GM10847 (cell line): ENCODE results near the gene LIM2.

Experiments
- POLR2A ChIP-seq: IDR thresholded peaks from 2 replicates; pipeline ENCODE4 v1.6.1; 2011; ENCODE audit not compliant: insufficient read length; ENCODE audit errors: extremely low read depth

The LIM2 gene

DNA sequence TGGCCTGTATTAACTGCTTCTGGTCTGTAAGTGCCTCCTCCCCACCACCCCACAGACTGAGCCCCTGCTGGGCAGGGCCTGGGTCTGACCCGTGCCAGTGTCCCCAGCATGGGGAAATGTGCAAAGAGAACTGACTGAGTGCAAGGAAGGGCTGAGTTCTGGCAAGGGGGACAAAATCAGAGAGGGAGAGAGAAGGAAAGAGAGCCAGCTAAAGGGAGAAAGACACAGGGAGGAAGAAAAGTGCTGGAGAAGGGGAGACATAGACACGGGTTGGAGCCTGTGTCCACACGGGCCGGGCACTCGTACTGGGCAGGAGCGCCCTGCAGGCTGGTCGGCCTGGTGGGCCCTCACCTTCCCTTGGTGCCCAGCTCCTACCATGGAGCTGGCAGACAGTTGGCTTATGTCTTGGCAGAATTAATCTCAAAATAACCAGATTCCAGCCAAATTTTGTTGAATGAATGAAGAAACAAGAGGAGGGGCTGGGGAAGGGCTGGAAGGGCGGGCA is 16.5 kb downstream of the LIM2 start:
- TF ChIP-seq POLR2A, result no peak

DNA sequence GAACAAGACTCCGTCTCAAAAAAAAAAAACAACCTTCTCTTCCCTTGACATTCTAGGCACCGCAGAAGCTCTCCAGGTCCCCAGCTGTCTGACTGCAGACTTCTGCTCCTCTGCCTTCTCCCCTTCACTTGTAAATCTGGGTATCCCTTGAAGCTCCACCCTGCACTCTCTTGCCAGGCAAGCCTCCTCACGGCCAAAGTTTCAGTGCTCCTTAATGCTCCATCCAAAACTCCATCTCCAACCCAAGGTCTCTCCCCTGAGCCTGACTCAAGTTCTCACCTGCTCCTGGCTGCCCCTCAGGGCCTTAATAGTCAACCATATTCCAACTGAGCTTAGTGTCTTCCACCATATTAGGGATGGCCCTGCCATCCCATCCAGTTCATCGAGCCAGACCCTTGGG is 17.5 kb downstream of the LIM2 start:
- TF ChIP-seq POLR2A, result no peak

DNA sequence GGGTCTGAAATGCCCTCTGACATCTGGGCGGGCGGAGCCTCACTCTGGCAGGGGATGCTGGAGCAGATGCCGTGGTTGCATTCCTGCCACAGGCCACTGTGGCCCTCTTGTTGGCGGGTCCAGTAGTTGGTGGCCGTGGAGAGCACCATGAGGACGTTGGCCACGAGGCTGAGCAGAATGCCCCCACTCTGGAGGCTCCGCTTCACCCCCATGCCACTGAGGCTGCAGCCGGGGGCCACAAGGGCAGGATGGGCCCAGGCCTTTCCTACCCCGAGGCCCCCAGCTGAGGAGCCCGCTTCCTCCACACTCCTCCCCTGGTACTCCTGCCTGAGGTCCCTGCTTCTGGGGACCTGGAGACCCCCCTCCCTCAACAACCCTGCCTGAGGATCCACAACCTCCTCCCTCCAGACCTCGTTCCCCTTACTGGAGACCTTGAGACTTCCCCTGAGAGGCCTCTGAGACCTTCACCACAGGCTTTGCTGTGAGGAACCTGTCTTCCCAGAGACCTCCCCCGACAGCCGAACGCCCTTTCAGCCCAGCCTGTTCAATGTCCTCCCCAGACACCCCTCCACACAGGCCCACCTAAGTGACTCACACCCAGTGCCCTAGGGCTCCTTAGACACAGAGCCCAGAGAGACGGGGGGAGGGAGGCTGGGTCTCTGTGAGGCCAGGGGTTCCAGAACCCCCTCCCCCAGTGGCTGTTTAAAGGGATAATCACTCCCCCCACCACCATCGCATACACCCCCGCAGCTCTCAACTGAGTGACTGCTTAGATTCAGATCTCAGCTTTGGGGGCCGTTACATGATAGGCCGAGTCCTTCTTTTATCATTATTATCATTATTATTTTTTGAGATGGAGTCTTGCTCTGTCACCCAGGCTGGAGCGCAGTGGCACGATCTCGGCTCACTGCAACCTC is 19.1 kb downstream of the LIM2 start, which contains the start of gene CLDND2:
TSS of gene CLDND2 (minus strand) at position 638 of the 917 bp plus-strand sequence. CDS start at position 212, 426 bp downstream.
- TF ChIP-seq POLR2A, result no peak

DNA sequence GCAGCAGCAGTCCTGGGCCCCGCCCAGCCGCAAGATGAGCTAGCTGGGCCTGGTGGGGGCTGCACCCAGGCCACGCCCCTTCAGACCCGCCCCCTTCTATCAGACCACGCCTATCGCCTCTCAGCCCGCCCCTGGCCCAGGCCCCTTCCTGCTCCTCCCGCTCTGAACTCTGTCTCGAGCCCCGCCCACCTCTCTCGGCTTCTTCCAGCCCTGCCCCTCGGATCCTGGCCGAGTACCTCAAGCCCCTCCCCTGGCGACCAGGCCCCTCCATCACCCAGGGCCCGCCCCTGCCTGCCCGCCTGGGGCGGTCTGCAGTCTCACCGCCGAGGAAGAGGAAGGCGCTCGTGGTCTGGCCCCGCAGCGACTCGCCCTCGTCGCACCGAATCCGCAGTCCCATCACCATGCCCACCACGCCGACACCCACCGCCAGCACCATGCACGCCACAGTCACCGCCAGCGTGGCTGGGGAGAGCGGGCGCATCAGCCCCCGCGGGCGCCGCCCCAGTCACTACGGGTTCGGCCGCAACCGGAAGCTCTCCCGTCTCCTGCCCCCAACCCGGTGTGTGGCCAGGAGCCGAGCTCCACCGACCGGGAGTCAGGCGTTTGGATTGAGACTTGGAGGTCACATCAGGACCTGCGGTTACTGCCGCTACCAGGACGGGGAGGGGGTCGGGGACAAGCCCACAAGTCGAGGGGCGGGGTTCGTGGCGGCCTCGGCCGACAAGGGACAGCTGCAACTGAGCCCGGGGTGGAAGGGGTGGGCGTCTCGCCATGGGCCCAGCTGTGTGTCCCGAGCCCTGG is 20.0 kb downstream of the LIM2 start:
- peak; percentile 67 for TF ChIP-seq POLR2A

DNA sequence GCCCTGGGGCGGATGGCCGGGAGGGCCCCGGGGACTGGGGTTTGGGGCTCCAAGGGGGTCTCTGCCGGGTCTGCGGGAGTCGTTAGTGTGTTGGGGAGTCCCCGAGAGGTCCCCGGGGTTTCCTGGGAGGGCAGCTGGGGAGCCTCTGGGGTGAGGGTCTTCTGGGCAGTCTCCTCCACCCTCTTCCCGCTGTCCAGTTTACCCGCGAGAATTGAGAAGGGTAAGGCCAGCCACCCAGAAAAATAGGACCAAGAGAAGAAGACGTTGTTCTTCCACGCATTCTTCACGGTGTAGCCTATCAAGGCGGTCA is 20.6 kb downstream of the LIM2 start:
- TF ChIP-seq POLR2A, result no peak

DNA sequence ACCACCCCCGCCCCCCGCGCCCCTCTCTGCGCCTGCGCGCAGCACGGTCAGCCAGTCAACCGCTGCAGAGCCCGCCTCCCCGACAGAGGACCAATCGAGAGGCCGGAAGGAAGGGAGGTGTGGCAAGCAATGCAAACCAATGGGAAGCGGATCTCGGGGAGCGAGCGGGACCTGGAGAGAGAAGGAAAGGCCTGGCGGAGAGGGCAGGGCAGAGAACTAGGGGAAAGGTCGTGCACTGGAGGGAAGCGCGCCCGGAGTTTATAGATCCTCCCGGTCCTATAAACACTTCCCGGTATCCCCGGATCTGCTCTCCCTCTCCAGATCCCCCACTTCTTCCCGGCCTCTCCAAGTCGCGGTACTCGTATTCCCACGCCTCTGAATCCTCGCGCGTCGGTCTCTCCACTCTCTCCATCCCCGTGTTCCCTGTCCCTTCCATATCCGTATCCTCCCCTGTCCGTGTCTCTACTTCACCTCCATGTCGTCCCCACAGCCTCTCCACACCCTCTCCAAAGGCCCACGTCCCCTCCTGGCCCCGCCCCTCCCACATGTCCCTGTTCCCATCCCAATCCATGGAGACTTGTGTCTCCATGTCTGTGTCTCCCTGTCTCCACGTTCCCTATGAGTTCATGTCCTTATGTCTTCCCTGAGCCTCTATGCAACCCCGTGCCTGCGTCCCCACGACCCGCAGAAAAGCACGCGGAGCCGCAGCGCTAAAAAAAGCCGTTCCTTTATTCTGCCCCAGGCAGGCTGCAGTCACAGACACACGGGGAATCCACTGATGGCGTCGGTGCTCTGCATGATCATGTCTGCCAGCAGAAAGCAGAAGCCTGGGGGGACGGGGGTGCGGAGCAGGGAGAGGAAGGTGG is 21.2 kb downstream of the LIM2 start:
- TF ChIP-seq POLR2A, result peak; percentile 39

DNA sequence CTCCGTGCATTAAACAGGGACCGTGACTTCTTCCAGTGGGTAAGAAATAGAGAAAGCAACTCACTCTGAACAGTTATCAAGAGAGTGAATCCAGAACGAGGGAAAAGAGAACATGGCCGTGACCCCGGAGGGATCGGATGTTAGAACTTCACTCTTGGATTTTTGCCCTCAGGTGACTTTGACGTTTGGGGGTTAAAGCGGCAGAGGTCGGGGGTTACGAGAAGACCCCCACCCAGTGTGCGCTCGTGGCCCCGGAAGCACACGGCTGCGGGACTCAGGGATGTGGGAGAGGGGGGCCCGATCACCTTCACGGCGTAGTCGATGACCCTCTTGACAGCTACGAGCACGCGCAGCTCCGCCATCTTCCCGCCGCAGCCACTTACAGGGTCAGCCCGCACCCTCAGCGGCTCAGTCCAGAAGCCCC is 21.8 kb downstream of the LIM2 start, which contains the start of gene ETFB:
TSS of gene ETFB (minus strand) at position 424 of the 424 bp plus-strand sequence. CDS start at position 362, 62 bp downstream.
- peak; percentile 69 for TF ChIP-seq POLR2A

DNA sequence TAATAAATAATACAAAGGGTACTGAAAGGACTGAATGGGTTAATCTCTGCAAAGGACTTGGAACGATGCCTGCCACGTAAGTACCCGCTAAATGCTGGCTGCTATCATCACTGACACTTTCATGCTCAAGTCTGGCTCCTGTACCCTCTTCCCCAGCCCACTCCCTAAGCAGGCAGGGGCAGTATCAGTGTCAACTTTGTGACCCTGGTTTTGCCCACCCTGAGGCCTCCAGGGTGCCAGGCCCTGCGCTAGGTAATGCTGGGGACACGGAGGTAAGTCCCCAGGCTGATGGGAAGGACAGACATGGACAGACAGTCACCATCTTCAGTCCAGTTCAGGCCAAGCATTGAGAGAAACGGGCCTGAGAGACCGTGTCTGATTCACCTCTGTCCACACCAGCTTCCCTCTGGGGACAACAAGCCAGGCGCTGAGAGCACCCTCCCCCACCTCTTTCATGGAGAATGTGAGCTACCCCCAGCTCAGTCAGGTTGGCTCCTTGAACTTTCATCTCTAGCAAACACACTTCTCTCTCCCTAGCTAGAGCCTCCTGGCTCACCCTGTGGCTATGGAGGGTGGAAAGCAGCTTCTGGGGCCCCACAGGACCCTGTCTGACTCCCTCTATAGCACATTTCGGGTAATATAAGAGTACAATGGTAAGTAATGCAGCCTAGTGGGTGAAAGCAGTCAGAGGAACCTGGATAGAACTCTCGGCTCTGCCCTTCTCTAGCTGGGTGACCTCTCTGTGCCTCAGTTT is 22.4 kb downstream of the LIM2 start:
- no peak for TF ChIP-seq POLR2A

DNA sequence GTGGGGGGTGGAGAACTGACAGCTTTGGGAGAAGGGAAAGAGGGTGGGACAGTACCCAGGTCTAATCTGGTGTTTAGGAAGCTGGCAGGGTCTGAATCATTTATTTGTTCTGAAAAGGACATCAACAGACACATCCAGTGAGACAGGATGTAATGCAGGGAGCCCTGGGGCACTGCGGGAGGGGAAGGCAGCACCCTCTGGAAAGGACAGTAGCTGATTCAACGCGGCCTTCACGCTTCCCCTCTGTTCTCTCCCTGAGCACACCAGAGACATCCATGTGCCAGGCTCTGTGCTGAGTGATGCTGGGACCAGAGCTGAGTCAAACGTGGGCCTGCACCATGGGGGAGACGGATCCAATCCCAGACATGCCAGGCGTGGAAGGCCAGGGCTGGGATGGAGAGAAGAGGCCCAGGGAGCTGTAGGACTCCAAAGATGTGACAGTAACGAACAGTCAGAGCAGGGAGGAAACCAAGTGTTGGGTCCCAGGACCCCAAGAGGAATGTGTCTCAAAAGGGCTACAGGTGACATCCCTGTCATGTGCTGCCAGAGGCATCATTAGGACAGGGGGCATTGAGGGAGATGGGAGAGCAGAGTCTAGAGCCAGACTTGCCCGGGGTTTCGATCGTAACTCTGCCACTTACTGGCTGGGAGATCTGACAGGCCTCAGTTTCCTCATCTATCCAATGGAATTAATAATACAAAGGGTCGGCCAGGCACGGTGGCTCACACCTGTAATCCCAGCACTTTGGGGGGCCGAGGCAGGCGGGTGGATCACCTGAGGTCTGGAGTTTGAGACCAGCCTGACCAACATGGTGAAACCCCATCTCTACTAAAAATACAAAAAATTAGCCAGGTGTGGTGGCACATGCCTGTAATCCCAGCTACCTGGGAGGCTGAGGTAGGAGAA is 23.3 kb downstream of the LIM2 start:
- TF ChIP-seq POLR2A, result no peak

DNA sequence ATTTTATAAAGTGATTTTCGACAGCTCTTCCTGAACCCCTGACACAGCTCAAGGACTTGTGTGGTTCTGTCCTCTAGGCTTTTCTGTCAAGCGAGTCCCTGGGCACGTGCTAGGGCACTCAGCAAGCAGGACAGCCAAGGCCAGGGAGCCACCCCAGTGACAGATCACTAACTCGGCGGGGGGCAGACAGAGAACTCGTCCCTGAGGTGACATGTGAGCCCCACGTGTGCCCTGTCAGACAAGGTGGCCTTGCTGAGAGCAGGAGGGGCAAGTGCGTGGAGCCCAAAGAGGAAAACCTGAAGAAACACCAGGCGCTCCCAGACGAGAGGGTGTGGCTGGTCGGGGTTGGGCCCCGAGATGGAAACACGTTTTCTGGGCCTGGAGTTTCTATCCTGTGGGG is 26.5 kb downstream of the LIM2 start:
- no peak for TF ChIP-seq POLR2A

DNA sequence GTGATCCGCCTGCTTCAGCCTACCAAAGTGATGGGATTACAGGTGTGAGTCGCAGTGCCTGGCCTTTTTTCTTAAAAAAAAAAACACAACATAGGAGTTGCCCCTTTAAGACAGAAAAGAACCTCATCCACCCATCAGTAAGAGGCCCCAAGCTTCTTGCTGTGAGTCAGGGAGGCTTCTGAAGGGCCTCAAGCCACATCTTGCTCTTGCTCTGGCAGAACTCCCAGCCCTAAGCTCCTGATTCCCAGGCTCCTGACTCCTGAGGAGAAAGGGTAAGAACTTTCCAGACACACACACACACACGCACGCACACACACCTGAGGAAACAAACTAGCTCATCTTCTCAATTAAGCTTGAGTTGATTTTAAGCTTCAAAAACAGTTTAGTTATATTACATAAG is 28.5 kb downstream of the LIM2 start:
- no peak for TF ChIP-seq POLR2A

DNA sequence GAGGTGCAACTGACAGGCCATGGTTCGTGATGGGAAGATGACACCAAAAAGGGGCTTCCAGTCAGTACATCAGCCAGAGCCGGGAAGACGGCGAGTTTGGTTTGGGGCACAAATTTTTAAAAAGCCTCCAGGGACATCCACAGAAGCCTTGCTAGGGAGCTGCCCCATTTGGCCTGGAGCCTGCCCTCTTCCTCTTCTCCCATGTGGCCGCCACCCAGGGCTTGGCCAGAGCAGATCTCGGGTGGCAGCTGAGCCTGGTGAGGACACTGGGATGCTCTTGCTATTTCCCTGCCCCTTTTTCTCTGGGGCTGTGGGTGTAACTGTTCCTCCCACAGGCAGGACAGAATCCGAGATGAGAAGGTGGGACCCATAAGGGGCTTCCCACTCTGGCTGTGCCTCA is 29.8 kb downstream of the LIM2 start:
- no peak for TF ChIP-seq POLR2A

DNA sequence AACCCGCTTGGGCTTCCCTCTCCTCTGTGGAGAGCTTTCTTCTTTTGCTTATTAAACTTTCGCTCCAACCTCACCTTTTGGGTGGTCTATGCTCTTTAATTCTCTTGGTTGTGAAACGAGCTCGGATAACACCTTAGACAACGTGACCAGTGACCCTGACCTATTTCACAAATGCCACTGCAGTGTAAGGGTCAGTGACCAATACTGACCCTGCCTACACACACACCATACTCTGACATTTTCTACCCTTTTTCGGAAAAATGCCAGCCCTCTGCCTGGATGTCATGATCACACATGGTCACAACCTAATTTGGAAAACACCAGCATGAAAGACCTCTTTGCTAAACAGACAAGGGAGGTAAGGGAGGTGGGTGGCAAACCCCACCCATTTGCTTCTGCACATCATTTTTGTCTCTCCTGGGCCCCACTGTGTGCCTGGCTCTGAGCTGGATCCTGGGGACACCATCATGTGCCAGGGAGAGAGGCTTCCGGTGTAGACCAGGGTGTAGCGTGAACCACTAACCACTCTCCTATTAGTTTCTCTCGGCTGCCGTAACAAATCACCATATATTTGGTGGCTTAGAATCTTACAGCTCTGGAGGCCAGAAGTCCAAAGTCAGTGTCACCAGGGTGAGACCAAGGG is 31.5 kb downstream of the LIM2 start:
- TF ChIP-seq POLR2A, result no peak
